Stimulated activated CD4-positive, alpha-beta T cell treated with anti-CD3 and anti-CD28 coated beads, Interleukin-4, amount 100 ng/mL, for 24 hours (primary cell): ENCODE data around the gene OBSCN.
"Not testable (repeated sequence)": the region's sequence is repeated elsewhere in the genome, so short reads cannot be mapped to it uniquely, and the experiment has no call there.

Source experiments
- DNase-seq: peaks from one replicate; pipeline ENCODE4 v3.0.0-alpha.2; 2020

Gene OBSCN

DNA sequence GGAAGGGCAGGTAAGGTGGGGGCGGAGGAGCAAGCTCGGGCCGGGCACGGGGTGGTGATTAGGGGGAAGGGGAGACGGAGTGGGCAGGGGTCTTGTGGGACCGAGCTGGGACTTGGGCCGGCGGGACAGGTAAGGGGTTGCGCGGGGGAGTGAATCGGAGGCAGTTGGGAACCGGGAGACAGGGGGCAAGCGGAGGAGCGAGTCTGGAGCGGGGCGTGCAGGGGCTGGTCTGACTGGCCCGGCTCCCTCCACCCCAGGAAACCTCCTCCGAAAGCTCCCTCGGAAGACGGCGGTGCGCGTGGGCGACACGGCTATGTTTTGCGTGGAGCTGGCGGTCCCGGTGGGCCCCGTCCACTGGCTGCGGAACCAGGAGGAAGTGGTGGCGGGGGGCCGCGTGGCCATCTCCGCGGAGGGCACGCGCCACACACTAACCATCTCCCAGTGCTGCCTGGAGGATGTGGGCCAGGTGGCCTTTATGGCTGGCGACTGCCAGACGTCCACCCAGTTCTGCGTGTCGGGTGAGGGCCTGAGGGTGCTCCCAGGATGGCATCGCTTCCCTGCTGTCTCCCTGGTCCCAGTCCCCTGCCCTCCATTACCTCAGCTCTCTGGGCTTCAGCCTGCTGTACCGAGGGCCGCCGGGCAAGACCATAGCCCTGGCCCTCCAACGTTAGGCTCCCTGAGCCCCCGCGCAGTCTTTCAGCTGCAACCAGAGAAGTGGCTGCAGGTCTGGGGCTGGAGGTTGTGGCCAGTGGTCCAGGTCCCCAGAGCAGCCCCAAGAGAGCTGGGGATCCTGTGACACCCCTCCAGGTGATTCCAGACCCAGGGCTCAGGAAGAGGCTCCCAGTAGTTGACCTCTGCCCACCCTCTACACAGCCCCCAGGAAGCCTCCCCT lies 6.3 kb downstream of the OBSCN start:
- DNase-seq = no peak

GRCh38 chr1:228214921-228215662 lies 7.2 kb downstream of the OBSCN start:
- no peak for DNase-seq

DNA sequence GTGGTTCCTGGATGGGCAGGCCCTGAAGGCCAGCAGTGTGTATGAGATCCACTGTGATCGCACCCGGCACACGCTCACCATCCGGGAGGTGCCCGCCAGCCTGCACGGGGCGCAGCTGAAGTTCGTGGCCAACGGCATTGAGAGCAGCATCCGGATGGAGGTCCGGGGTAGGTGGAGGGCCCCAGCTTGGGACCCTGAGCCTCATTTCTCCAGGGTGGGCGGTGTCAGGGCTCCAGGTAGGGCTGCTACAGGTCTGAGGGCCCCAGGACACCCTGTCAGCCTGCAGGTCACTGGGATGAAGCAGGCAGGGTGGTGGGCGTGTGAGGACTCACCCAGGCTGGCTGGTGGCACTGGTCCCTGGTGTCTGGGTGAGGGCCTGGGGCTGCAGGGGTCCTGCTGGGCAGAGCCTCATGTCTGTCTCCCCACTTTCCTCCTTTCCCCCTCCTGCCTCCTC lies 7.8 kb downstream of the OBSCN start:
- no peak for DNase-seq

- no peak for DNase-seq
Observed at GRCh38 chr1:228216371-228217320, 8.8 kb downstream of the OBSCN start.

GRCh38 chr1:228217551-228218344 lies 9.9 kb downstream of the OBSCN start:
- no peak for DNase-seq

DNA sequence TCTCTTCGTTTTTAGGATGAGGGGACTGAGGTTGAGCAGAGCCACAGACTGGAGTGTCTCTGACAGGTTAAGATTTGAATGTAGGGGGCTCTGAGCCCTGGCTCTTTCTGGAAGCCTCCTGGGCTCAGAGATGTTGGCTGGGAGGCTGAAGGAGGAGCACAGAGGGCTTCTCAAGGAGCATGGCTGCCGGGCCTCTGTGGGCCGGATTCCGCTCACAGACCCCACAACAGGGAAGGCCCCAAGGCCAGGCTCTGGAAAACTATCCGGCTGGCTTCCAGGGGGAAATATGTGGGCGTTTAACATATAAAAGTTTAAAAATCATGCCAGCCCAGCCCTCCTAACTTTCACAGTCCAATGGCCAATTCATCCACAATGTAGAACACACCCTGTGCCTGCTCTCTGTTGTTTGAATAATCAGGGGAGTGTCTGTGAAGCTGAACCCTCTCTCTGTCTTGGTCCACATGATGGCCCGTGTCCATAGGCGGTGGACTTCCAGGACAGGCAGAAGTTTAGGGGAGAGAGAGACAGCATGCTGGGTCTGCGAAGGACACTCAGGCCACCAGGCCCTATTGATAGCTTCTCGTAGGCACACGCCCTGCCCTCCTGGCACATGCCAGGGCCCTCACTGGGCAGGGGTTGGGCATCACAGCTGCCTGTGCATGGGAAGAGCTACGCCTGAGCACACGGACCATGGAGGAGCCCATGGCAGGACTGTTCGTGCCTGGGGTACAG lies 10.8 kb downstream of the OBSCN start:
- DNase-seq = no peak

GRCh38 chr1:228219245-228219961 lies 11.6 kb downstream of the OBSCN start:
- no peak for DNase-seq

DNA sequence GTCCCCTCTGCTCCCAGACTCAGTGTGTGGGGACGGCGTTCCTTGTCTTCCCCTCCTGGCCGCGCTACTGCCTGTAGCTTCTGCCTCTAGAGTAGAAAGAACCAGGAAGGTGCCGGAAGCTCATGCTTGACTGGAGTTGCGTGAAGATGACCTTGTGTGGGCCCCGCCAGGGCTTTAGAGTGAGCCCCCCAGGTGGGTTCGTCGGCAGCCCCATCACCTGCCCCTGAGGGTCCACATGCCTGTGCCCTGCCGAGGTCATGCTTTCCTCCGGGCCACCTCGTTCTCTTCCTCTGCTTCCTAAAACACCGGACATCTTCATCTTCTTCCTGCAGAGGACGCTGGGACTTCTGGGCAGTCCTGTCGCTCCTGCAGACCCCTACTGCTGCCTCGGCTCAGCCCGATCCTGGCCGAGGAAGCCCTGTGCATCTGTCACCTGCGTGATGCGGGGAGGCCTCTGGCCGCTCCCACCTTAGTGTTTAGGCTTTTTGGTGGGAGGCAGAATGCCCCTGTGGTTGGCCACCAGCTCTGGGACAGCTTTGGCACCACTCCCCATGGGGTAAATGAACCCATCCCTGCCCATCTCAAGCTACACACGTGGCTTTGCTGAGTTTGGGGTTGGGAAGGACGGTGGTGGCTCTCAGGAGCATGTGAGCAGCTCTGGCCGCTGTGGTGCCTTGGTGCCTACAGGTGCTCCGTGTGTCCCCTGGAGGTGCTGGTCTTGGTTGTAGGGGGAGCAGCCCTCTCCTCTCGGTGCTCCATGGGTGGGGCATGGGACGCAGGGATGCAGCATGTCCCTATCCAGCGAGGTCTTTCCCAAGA lies 12.3 kb downstream of the OBSCN start:
- DNase-seq = no peak

GRCh38 chr1:228221097-228221496 lies 13.3 kb downstream of the OBSCN start:
- DNase-seq = not testable (repeated sequence)

- DNase-seq = no peak
Observed at GRCh38 chr1:228222548-228222947, 14.7 kb downstream of the OBSCN start.

- DNase-seq = no peak
Observed at GRCh38 chr1:228224198-228225164, 16.6 kb downstream of the OBSCN start.

GRCh38 chr1:228225165-228225710 lies 17.4 kb downstream of the OBSCN start:
- no peak for DNase-seq

GRCh38 chr1:228225740-228226139 lies 17.9 kb downstream of the OBSCN start:
- DNase-seq = no peak

DNA sequence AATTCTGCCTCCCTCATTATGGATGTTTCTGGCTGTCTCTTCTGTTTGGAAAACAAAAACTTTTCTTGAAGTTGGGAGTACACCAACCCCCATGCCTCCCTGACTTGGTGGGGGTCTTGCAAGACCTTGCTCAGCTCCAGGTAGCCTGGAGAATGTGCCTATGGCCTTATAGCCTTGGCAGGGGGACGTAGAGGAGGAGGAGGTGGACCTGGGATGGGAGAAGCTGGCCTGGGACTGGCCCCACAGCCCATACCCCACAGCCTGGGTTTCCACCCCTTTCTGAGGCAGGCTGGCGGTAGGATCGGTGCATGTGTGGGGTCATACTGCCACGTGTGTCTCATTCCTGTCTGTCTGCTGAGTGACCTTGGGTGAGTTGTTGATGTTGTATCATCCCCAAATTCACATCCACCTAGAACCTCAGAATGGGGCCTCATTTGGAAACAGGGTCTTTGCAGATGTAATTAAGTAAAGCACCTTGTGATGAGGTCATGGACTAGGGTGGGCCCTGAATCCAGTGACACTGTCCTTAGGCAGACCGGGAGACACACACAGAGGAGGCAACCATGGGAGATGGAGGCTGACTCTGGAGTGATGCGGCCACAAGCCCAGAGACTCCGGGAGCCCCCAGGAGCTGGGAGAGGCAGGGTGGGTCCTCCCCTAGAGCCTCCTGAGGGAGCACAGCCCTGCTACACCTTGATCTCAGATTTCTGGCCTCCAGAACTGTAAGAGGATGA lies 18.5 kb downstream of the OBSCN start:
- no peak for DNase-seq

- DNase-seq = no peak
Observed at GRCh38 chr1:228226956-228227791, 19.3 kb downstream of the OBSCN start.

- not testable (repeated sequence) for DNase-seq
Observed at GRCh38 chr1:228228147-228228546, 20.3 kb downstream of the OBSCN start.
